DMS53 treated with DMSO at 0.1 percent for 48 hours (cell line): ENCODE results near the gene PTPRK.
"Not testable (repeated sequence)": the region's sequence is repeated elsewhere in the genome, so short reads cannot be mapped to it uniquely, and the experiment has no call there.

ENCODE experiments used
- DNase-seq: peaks from one replicate; lab custom pipeline; 2025; ENCODE audit not compliant: unreplicated experiment; lab: John Stamatoyannopoulos, UW

The PTPRK gene

GRCh38 chr6:127939442-127940066 is 580.8 kb downstream of the PTPRK start:
- peak; percentile 70 for DNase-seq

GRCh38 chr6:127938701-127939100 is 581.7 kb downstream of the PTPRK start:
- peak; percentile 16 for DNase-seq

- no peak for DNase-seq
Observed at GRCh38 chr6:127937747-127938146, 582.7 kb downstream of the PTPRK start.

- DNase-seq = no peak
Observed at GRCh38 chr6:127937102-127937501, 583.3 kb downstream of the PTPRK start.

GRCh38 chr6:127934956-127935355 is 585.4 kb downstream of the PTPRK start:
- DNase-seq = no peak

GRCh38 chr6:127933852-127934840 is 586.3 kb downstream of the PTPRK start:
- DNase-seq = no peak

GRCh38 chr6:127933137-127933536 is 587.3 kb downstream of the PTPRK start:
- DNase-seq = no peak

GRCh38 chr6:127932708-127933107 is 587.7 kb downstream of the PTPRK start:
- DNase-seq = no peak

- DNase-seq = not testable (repeated sequence)
Observed at GRCh38 chr6:127926441-127926840, 594.0 kb downstream of the PTPRK start.

- no peak for DNase-seq
Observed at GRCh38 chr6:127924440-127924839, 596.0 kb downstream of the PTPRK start.

GRCh38 chr6:127924031-127924430 is 596.4 kb downstream of the PTPRK start:
- no peak for DNase-seq

- no peak for DNase-seq
Observed at GRCh38 chr6:127923135-127923534, 597.3 kb downstream of the PTPRK start.

GRCh38 chr6:127921982-127922381 is 598.4 kb downstream of the PTPRK start:
- DNase-seq = no peak

- DNase-seq = no peak
Observed at GRCh38 chr6:127920804-127921203, 599.6 kb downstream of the PTPRK start.
